Dermis blood vessel endothelial cell (primary cell): ENCODE measurements around the gene DEUP1. TPM values are rescaled to one million over a fixed set of nuclear protein-coding genes. Genes with fewer than 3 reads are reported as not detected.
"Not testable (repeated sequence)": the region's sequence is repeated elsewhere in the genome, so short reads cannot be mapped to it uniquely, and the experiment has no call there.

Source experiments
- DNase-seq: peaks from one replicate; pipeline ENCODE4 v3.0.0; 2010
- total RNA-seq: library from RNA; depleted of rRNA; stranded (reverse); fragments of >200 nt; gene quantifications from 2 replicates; pipeline ENCODE4 v1.2.3, GENCODE V29; 2014

The DEUP1 gene
- total RNA-seq, 1 donor from 2014 or later: not detected

GRCh38 chr11:93359396-93359795 is 28.9 kb downstream of the DEUP1 start:
- DNase-seq: no peak

- DNase-seq: no peak
Observed at GRCh38 chr11:93361435-93361834, 30.9 kb downstream of the DEUP1 start.

- no peak for DNase-seq
Observed at GRCh38 chr11:93368022-93368421, 37.5 kb downstream of the DEUP1 start.

- DNase-seq: no peak
Observed at GRCh38 chr11:93370260-93370659, 39.7 kb downstream of the DEUP1 start.

- no peak for DNase-seq
Observed at GRCh38 chr11:93389737-93390136, 59.2 kb downstream of the DEUP1 start.

GRCh38 chr11:93392867-93393266 is 62.3 kb downstream of the DEUP1 start:
- no peak for DNase-seq

GRCh38 chr11:93393386-93393785 is 62.8 kb downstream of the DEUP1 start:
- DNase-seq: no peak

- DNase-seq: no peak
Observed at GRCh38 chr11:93394488-93394887, 63.9 kb downstream of the DEUP1 start.

GRCh38 chr11:93396316-93396715 is 65.8 kb downstream of the DEUP1 start:
- DNase-seq: no peak

- DNase-seq: no peak
Observed at GRCh38 chr11:93403930-93404329, 73.4 kb downstream of the DEUP1 start.

GRCh38 chr11:93407777-93408401 is 77.3 kb downstream of the DEUP1 start:
- DNase-seq: no peak

- DNase-seq: no peak
Observed at GRCh38 chr11:93410441-93410840, 79.9 kb downstream of the DEUP1 start.

GRCh38 chr11:93411705-93412104 is 81.2 kb downstream of the DEUP1 start:
- no peak for DNase-seq

GRCh38 chr11:93432247-93432646 is 101.7 kb downstream of the DEUP1 start:
- DNase-seq: no peak

- DNase-seq: not testable (repeated sequence)
Observed at GRCh38 chr11:93443232-93443631, 112.7 kb downstream of the DEUP1 start.

- DNase-seq: no peak
Observed at GRCh38 chr11:93444617-93445073, 114.1 kb downstream of the DEUP1 start.

GRCh38 chr11:93458286-93458685 is 127.7 kb downstream of the DEUP1 start:
- DNase-seq: no peak

GRCh38 chr11:93463666-93464065 is 133.1 kb downstream of the DEUP1 start:
- DNase-seq: not testable (repeated sequence)

- no peak for DNase-seq
Observed at GRCh38 chr11:93464927-93465540, 134.5 kb downstream of the DEUP1 start.

- DNase-seq: no peak
Observed at GRCh38 chr11:93467054-93467453, 136.5 kb downstream of the DEUP1 start.

- DNase-seq: no peak
Observed at GRCh38 chr11:93468290-93468689, 137.7 kb downstream of the DEUP1 start.

GRCh38 chr11:93474123-93474522 is 143.6 kb downstream of the DEUP1 start:
- DNase-seq: no peak

- no peak for DNase-seq
Observed at GRCh38 chr11:93476796-93477195, 146.3 kb downstream of the DEUP1 start.

GRCh38 chr11:93477684-93478234 is 147.2 kb downstream of the DEUP1 start:
- peak; percentile 60 for DNase-seq
